Activated CD4-positive, alpha-beta T cell treated with anti-CD3 and anti-CD28 coated beads, Interleukin-2, Interleukin-6, amounts not matched to agents 100 ng/mL and 50 ng/mL, durations not matched to agents 16 hours and 8 hours (primary cell): ENCODE measurements around the gene PPOX.

Source experiments
- DNase-seq: peaks from one replicate; pipeline ENCODE4 v3.0.0-alpha.2; 2020

Gene PPOX

GRCh38 chr1:161199506-161200139 is 33.4 kb downstream of the PPOX start:
- DNase-seq: no peak

- DNase-seq: peak; percentile 31
Measured at GRCh38 chr1:161200421-161200991, 34.3 kb downstream of the PPOX start.

- DNase-seq: no peak
Measured at GRCh38 chr1:161200992-161201835, 35.0 kb downstream of the PPOX start.

- peak; percentile 98 for DNase-seq
Measured at GRCh38 chr1:161201836-161202712, 35.8 kb downstream of the PPOX start, which contains the start of gene NDUFS2. Gene NDUFS2, plus strand, starts transcription at chr1:161202367. Its CDS starts 19 bp downstream, at chr1:161202386.

- no peak for DNase-seq
Measured at GRCh38 chr1:161206411-161207140, 40.4 kb downstream of the PPOX start.

GRCh38 chr1:161207173-161207572 is 40.9 kb downstream of the PPOX start:
- DNase-seq: no peak

- DNase-seq: peak; percentile 81
Measured at GRCh38 chr1:161209790-161210409, 43.7 kb downstream of the PPOX start.

- no peak for DNase-seq
Measured at GRCh38 chr1:161214369-161214768, 48.1 kb downstream of the PPOX start.

- DNase-seq: no peak
Measured at GRCh38 chr1:161215076-161215475, 48.9 kb downstream of the PPOX start, which contains the start of gene FCER1G. Gene FCER1G, plus strand, starts transcription at chr1:161215295. Its CDS starts 27 bp downstream, at chr1:161215322.

GRCh38 chr1:161216945-161217712 is 50.9 kb downstream of the PPOX start:
- DNase-seq: no peak

- DNase-seq: no peak
Measured at GRCh38 chr1:161217831-161218230, 51.6 kb downstream of the PPOX start.

- DNase-seq: no peak
Measured at GRCh38 chr1:161218301-161219077, 52.3 kb downstream of the PPOX start.

- DNase-seq: no peak
Measured at GRCh38 chr1:161219078-161219892, 53.1 kb downstream of the PPOX start.

GRCh38 chr1:161220002-161220401 is 53.8 kb downstream of the PPOX start:
- DNase-seq: no peak
